Ishikawa (cell line): ENCODE measurements around the gene PDE8A.

Experiments used
- CEBPB ChIP-seq: IDR thresholded peaks from 2 replicates; pipeline ENCODE4 v1.6.1; 2012
- CREB1 ChIP-seq: IDR thresholded peaks from 2 replicates; pipeline ENCODE4 v1.6.1; 2012; ENCODE audit warnings: low read depth
- EGR1 ChIP-seq: IDR thresholded peaks from 2 replicates; pipeline ENCODE4 v1.6.1; 2012
- EP300 ChIP-seq: IDR thresholded peaks from 2 replicates; pipeline ENCODE4 v1.6.1; 2012; ENCODE audit warnings: borderline replicate concordance
- FOXM1 ChIP-seq: IDR thresholded peaks from 2 replicates; pipeline ENCODE4 v1.6.1; 2012; ENCODE audit warnings: low read depth, borderline replicate concordance
- MAX ChIP-seq: IDR thresholded peaks from 2 replicates; pipeline ENCODE4 v1.6.1; 2012
- NFIC ChIP-seq: IDR thresholded peaks from 2 replicates; pipeline ENCODE4 v1.6.1; 2012
- RAD21 ChIP-seq: IDR thresholded peaks from 2 replicates; pipeline ENCODE4 v1.6.1; 2012; ENCODE audit warnings: low read depth
- REST ChIP-seq: IDR thresholded peaks from 2 replicates; pipeline ENCODE4 v1.6.1; 2012; ENCODE audit warnings: low read depth, mild to moderate bottlenecking
- TAF1 ChIP-seq: IDR thresholded peaks from 2 replicates; pipeline ENCODE4 v1.6.1; 2012; ENCODE audit warnings: low read depth, mild to moderate bottlenecking
- TCF12 ChIP-seq: IDR thresholded peaks from 2 replicates; pipeline ENCODE4 v1.6.1; 2012; ENCODE audit warnings: low read depth
- TEAD4 ChIP-seq: IDR thresholded peaks from 2 replicates; pipeline ENCODE4 v1.6.1; 2012
- USF1 ChIP-seq: IDR thresholded peaks from 2 replicates; pipeline ENCODE4 v1.6.1; 2012
- YY1 ChIP-seq: IDR thresholded peaks from 2 replicates; pipeline ENCODE4 v1.6.1; 2012; ENCODE audit warnings: low read depth
- ZBTB7A ChIP-seq: IDR thresholded peaks from 2 replicates; pipeline ENCODE4 v1.6.1; 2012; ENCODE audit warnings: low read depth

Gene PDE8A

GRCh38 chr15:84947947-84948830 is 33.5 kb upstream of the PDE8A start:
- TF ChIP-seq USF1 (no peak), ZBTB7A (no peak), YY1 (no peak), NFIC (no peak; the same call in 1 of the 2 replicates), CEBPB (no peak), TCF12 (no peak), EP300 (no peak), REST (no peak), RAD21 (no peak), TAF1 (no peak), MAX (no peak), FOXM1 (no peak)

GRCh38 chr15:84949043-84949442 is 32.6 kb upstream of the PDE8A start:
- no peak for TF ChIP-seq ZBTB7A
- TF ChIP-seq CEBPB = no peak
- no peak for TF ChIP-seq FOXM1
- TF ChIP-seq NFIC = no peak
- TF ChIP-seq TCF12 = no peak
- no peak for TF ChIP-seq USF1

GRCh38 chr15:84949845-84950569 is 31.6 kb upstream of the PDE8A start:
- TF ChIP-seq EGR1 (no peak), CEBPB (no peak), TAF1 (no peak), FOXM1 (no peak), TCF12 (no peak), MAX (no peak), TEAD4 (no peak), ZBTB7A (no peak), YY1 (no peak), USF1 (no peak), REST (no peak), EP300 (no peak), CREB1 (no peak), RAD21 (no peak), NFIC (no peak)

- TF ChIP-seq EP300 = no peak
- TF ChIP-seq MAX = no peak
- TF ChIP-seq TEAD4 = no peak
- no peak for TF ChIP-seq TCF12
- TF ChIP-seq NFIC = no peak
- TF ChIP-seq CEBPB = no peak
- no peak for TF ChIP-seq TAF1
- TF ChIP-seq USF1 = no peak
- no peak for TF ChIP-seq ZBTB7A
- no peak for TF ChIP-seq YY1
- no peak for TF ChIP-seq REST
Measured at GRCh38 chr15:84950570-84951111, 31.0 kb upstream of the PDE8A start.
